MM.1S (cell line): Measurements from ENCODE around the gene TFF2.

ENCODE experiments used
- DNase-seq: peaks from one replicate; pipeline ENCODE4 v3.0.0-alpha.2; 2015
- H2AFZ ChIP-seq: fragments of 300-600 bp; sonication (generic); 2 replicates; pipeline ENCODE4 v1.6.0; 2016; ENCODE audit warnings: antibody characterized with exemption, low read length
- H3F3A ChIP-seq: fragments of 300-600 bp; sonication (generic); 2 replicates; pipeline ENCODE4 v1.6.1; 2016; ENCODE audit warnings: mild to moderate bottlenecking, antibody characterized with exemption, low read length, moderate library complexity, mixed read lengths; ENCODE audit not compliant: insufficient read depth
- H3K27ac ChIP-seq: fragments of 300-600 bp; sonication (generic); 2 replicates; pipeline ENCODE4 v1.5.1; 2016; ENCODE audit warnings: mild to moderate bottlenecking, low read length
- H3K27me3 ChIP-seq: fragments of 300-600 bp; sonication (generic); replicated peaks from 2 replicates; pipeline ENCODE4 v1.6.0; 2016; ENCODE audit warnings: low read length; ENCODE audit not compliant: insufficient read depth
- H3K36me3 ChIP-seq: fragments of 300-600 bp; sonication (generic); replicated peaks from 2 replicates; pipeline ENCODE4 v1.6.1; 2016; ENCODE audit warnings: mild to moderate bottlenecking, low read length, mixed read lengths; ENCODE audit not compliant: insufficient read depth
- H3K4me1 ChIP-seq: fragments of 300-600 bp; sonication (generic); 2 replicates; pipeline ENCODE4 v1.6.1; 2016; ENCODE audit warnings: low read length, mixed read lengths
- H3K4me2 ChIP-seq: fragments of 300-600 bp; sonication (generic); 2 replicates; pipeline ENCODE4 v1.6.0; 2016; ENCODE audit warnings: low read depth, low read length
- H3K4me3 ChIP-seq: fragments of 300-600 bp; sonication (generic); 2 replicates; pipeline ENCODE4 v1.5.1; 2016; ENCODE audit warnings: low read length, mixed read lengths
- H3K79me2 ChIP-seq: fragments of 300-600 bp; sonication (generic); 2 replicates; pipeline ENCODE4 v1.6.1; 2016; ENCODE audit warnings: mixed run types, low read length, mixed read lengths
- H3K9ac ChIP-seq: fragments of 300-600 bp; sonication (generic); 2 replicates; pipeline ENCODE4 v1.6.1; 2016; ENCODE audit warnings: low read length, mixed read lengths
- H3K9me2 ChIP-seq: fragments of 300-600 bp; sonication (generic); replicated peaks from 2 replicates; pipeline ENCODE4 v1.6.1; 2016; ENCODE audit warnings: mild to moderate bottlenecking, low read length, mixed read lengths; ENCODE audit not compliant: insufficient read depth
- H3K9me3 ChIP-seq: fragments of 300-600 bp; sonication (generic); replicated peaks from 2 replicates; pipeline ENCODE4 v1.6.1; 2016; ENCODE audit warnings: mild to moderate bottlenecking, low read length, mixed read lengths; ENCODE audit not compliant: insufficient read depth
- H4K20me1 ChIP-seq: fragments of 300-600 bp; sonication (generic); 2 replicates; pipeline ENCODE4 v1.6.1; 2016; ENCODE audit warnings: mild to moderate bottlenecking, low read length, moderate library complexity, mixed read lengths; ENCODE audit not compliant: insufficient read depth
- CTCF ChIP-seq: fragments of 300-600 bp; sonication (generic); IDR thresholded peaks from 2 replicates; pipeline ENCODE4 v1.5.1; 2016; ENCODE audit warnings: antibody characterized with exemption, low read length, mixed read lengths
- EZH2 ChIP-seq: fragments of 300-600 bp; sonication (generic); optimal IDR thresholded peaks from 2 replicates; pipeline ENCODE3; 2017; ENCODE audit warnings: low read depth, mild to moderate bottlenecking, antibody characterized with exemption, low read length, mixed read lengths
- EZH2phosphoT487 ChIP-seq: fragments of 300-600 bp; sonication (generic); IDR thresholded peaks from 2 replicates; pipeline ENCODE4 v1.6.1; 2018; ENCODE audit warnings: antibody characterized with exemption, low read length

The TFF2 gene

GRCh38 chr21:42363312-42363711, 12.5 kb upstream of the TFF2 start:
- Histone ChIP-seq H3K27me3 (peaks cover 100% of the 10 kb centered on the region), H3K9ac (no peak overlapping the region), H3K79me2 (no peaks in the 10 kb centered on the region), H3K4me2 (no peak overlapping the region), H3K9me3 (no peaks in the 10 kb centered on the region), H2AFZ (no peak overlapping the region), H3F3A (no peaks in the 10 kb centered on the region), H4K20me1 (no peaks in the 10 kb centered on the region), H3K27ac (no peak overlapping the region), H3K4me1 (no peaks in the 10 kb centered on the region), H3K36me3 (no peaks in the 10 kb centered on the region), H3K9me2 (no peaks in the 10 kb centered on the region), H3K4me3 (no peak overlapping the region)
- no peak for DNase-seq
- TF ChIP-seq EZH2, result no peak
- no peak for TF ChIP-seq CTCF
- no peak for TF ChIP-seq EZH2phosphoT487

- no peak for DNase-seq
- H2AFZ ChIP-seq, result no peak overlapping the region
- H3K36me3 ChIP-seq, result no peaks in the 10 kb centered on the region
- H3K4me2 ChIP-seq, result no peak overlapping the region
- H3K79me2 ChIP-seq, result no peaks in the 10 kb centered on the region
- peaks cover 100% of the 10 kb centered on the region for H3K27me3 ChIP-seq
- H3K4me1 ChIP-seq, result no peaks in the 10 kb centered on the region
- no peaks in the 10 kb centered on the region for H3K9me2 ChIP-seq
- H3F3A ChIP-seq, result no peaks in the 10 kb centered on the region
- H3K9me3 ChIP-seq, result no peaks in the 10 kb centered on the region
- H3K4me3 ChIP-seq, result no peak overlapping the region
- no peak for TF ChIP-seq EZH2phosphoT487
- H3K27ac ChIP-seq, result no peak overlapping the region
- H4K20me1 ChIP-seq, result no peaks in the 10 kb centered on the region
- no peak overlapping the region for H3K9ac ChIP-seq
These were observed 11.9 kb upstream of the TFF2 start for GRCh38 chr21:42362700-42363099.

- Histone ChIP-seq H3K27ac (no peak overlapping the region), H3K4me3 (no peak overlapping the region), H3K79me2 (no peaks in the 10 kb centered on the region), H3F3A (no peaks in the 10 kb centered on the region), H3K36me3 (no peaks in the 10 kb centered on the region), H3K27me3 (peaks cover 100% of the 10 kb centered on the region), H3K9me2 (no peaks in the 10 kb centered on the region), H3K9ac (no peak overlapping the region), H3K4me1 (no peaks in the 10 kb centered on the region), H2AFZ (no peak overlapping the region), H4K20me1 (no peaks in the 10 kb centered on the region), H3K4me2 (no peak overlapping the region), H3K9me3 (no peaks in the 10 kb centered on the region)
- TF ChIP-seq EZH2phosphoT487 (no peak), CTCF (no peak), EZH2 (no peak)
- DNase-seq, result no peak
These were observed 11.4 kb upstream of the TFF2 start for GRCh38 chr21:42362198-42362597.

- TF ChIP-seq CTCF (no peak), EZH2phosphoT487 (no peak)
- Histone ChIP-seq H3K9ac (no peak overlapping the region), H3K27ac (no peak overlapping the region), H2AFZ (no peak overlapping the region), H3K9me3 (no peaks in the 10 kb centered on the region), H3K4me1 (no peaks in the 10 kb centered on the region), H3K79me2 (no peaks in the 10 kb centered on the region), H3K9me2 (no peaks in the 10 kb centered on the region), H3F3A (no peaks in the 10 kb centered on the region), H3K36me3 (no peaks in the 10 kb centered on the region), H3K27me3 (peaks cover 100% of the 10 kb centered on the region), H4K20me1 (no peaks in the 10 kb centered on the region), H3K4me3 (no peak overlapping the region), H3K4me2 (no peak overlapping the region)
- DNase-seq, result no peak
These were observed 10.5 kb upstream of the TFF2 start for GRCh38 chr21:42361286-42361685.
